HG03378 (cell line): ENCODE data around the gene FAM13B.
"Not testable (repeated sequence)": the region's sequence is repeated elsewhere in the genome, so short reads cannot be mapped to it uniquely, and the experiment has no call there.

Source experiments
- ATAC-seq: cut with Tn5 transposase; IDR thresholded peaks from one replicate; pipeline ENCODE4 v1.9.1; 2021; ENCODE audit warnings: mild to moderate bottlenecking, moderate library complexity; ENCODE audit not compliant: unreplicated experiment

Gene FAM13B

DNA sequence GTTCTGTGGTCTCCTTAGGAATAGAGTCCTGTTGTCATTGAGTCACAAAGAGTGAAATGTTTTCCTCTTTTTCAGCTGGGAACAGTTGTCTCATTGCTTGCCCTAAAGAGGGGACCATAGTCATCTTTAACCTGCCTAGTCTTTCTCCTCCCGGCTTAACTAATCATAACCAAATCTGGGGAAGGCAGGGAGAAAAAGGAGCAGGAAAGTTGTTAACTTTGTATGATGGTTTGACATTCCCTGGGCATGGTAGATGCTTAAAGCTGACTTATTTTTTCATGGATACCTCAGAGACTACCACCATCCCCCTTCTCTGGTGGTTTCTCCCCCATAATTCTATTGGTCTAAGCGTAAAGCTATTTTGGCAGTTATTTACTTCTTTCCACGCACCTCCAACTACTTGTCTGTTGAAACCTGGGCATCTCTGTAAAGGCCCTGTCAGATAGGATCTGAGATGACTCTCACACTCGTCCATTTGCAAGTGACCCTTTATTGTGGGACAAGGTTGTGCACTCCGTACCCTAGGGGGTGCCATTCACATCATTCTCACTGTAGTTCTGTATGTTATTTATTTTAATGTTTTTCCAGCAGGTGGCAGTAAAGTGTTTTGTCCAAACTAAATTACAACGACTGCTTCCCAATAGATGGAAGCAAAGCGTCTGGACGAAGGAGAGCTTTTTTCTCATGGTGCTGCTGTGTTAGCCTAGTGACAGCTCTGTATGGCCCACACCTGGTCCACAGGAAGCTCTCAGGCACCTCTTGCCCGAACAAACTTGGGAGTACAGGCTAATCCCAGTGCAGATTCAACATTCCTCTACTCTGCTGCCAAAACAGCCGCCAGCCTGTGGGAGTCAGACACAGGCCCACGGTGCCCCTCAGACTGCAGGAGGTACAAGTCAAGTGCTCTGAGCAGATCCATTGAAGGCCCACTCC, 3.0 kb upstream of the FAM13B start:
- peak; percentile 53 for ATAC-seq

DNA sequence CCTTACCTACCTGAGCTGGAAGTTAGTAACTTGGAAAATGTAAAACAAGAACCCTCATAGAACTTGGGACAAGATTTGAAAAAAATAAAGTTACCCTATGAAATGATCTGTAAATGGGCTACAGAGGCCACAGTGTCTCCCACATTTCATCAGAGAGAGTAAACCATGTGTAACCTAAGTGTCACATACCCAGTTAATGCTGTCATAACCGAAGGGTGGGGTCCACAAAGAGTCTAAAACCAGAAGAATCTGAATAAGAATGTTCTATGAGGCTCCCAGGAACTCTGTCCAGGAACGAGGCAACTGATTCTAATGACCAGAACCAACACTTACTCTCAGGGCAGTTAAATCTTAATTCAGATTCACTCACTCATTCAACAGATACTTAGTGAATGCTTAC, 1.0 kb upstream of the FAM13B start:
- ATAC-seq = no peak

DNA sequence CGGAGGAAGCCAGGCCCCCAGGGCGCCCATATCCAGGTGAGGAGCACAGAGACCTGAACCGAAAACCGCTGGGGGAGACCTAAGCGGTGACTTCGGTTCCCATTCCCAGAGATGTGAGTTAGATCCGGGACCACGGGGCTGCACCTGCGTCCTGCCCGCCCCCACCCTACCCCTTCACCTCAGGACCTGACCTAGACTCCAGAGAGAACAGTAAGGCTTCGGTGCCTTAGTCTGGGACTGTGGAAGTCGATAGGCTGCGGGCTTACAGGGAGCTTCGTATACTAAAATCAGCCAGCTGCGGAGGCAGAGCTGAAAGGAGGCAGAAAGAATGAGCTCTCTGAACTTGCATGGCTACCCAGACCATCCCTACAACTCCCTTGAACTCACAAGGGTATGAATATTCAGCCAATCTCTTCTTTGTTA, 518 bp upstream of the FAM13B start:
- ATAC-seq = peak; percentile 1

DNA sequence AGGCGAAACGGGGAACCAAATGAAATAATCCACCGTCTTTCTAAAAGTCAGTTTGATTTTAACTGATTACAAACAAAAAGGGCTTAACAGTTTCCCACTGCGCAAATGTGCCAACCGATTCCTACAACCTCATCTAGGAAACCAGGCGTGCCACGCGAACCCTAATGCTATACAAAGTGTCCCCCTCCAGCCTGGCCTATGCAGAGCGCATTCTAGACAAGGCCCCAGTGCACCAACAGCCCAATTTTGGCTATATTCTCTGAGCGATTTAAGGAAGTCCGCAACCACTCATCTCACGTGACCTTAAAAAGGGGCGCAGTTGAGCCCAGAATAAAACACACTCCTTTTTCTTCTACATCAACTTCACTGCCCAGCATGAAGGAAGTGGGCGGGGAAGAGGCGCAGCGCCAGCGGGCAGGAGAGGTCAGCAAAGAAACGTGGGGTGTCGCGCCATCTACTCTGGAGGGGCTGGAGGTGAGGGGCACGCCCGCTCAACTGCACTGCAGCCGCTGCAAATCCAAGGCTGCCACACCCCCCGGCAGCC, 779 bp downstream of the FAM13B start:
- peak; percentile 36 for ATAC-seq

DNA sequence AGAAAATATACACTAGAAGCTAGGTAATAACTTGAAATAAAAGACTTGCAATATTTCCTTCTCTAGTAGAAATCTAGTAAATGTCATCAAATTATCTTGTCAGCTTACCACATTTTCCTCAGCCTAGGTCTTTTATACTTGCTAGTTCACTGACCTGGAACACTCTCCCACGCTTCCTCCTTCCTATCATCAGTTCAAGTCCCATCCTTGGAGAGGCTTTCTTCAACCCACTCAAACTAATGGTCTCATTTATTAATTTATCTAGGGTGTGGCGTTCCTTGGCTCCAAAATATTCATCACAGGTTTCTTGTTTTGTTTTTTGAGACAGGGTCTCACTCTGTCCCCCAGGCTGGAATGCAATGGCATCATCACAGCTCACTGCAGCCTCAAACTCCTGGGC, 2.9 kb downstream of the FAM13B start:
- no peak for ATAC-seq

DNA sequence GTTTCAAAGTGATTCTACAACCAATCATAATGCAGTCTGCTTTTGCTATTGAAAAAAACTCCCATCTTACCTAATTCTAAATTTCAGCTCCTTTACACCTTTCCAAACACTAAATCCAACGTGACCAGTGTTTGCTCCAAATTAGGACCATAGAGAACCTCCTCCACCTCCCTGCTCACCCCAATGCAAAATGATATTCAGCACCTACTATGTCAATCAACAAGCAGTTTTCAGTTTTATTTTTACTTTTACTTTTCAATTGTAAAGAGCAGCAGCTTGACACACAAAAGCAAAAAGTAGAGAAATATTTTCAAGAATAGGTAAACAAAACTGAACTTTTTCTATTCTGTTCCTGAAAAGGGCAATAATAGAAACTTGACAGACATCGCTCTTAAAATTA, 3.4 kb downstream of the FAM13B start:
- no peak for ATAC-seq

DNA sequence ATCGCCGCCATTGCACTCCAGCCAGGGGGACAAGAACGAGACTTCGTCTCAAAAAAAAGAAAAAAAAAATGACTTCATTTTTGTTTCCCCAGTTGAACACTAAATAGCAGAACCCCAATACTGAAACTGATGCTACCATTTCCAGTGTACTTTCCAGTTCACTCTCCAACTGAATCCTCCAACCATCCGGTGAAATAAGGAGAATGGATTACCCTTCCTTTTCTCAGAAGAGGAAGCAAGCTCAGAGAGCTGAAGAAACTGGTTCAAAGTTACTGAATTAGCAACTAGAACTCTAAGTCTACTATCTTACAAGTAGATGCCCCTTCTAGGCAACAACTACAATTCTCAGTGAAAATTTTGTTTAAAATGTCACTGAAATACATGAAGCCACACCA, 3.9 kb downstream of the FAM13B start:
- no peak for ATAC-seq

DNA sequence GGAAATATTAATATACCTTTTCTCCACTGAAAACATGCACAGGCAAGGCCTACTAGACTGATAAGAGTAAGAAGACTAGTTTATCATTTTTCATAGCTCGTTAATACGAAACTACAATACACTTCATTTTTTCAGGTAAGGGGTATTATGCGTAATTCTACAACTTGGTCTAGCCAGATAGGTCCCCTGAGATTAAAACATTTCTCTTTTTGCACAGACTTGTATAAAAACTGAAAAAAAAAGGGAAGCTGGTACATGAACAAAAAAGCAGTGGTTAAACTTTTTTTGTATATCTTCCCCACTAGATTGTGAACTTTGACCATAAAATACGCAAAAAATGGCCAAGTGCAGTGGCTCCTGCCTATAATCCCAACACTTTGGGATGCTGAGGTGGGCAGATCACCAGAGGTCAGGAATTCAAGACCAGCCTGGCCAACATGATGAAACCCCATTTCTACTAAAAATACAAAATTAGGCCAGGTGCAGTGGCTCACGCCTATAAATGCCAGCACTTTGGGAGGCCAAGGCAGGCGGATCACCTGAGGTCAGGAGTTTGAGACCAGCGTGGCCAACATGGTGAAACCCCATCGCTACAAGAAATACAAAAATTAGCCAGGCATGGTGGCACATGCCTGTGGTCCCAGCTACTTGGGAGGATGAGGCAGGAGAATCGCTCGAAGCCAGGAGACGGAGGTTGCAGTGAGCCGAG, 4.5 kb downstream of the FAM13B start:
- ATAC-seq = not testable (repeated sequence)

DNA sequence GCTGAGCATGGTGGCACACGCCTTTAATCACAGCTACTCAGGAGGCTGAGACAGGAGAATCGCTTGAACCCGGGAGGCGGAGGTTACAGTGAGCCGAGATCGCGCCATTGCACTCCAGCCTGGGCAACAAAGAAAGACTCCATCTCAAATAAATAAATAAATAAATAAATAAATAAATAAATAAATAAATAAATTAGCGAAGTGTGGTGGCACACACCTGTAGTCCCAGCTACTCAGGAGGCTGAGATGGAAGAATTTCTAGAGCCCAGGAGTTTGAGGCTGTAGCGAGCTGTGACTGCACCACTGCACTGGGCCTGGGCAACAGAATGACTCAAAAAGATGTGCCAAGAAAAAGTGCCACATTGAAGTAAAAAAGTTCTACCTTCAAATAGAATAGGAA, 6.1 kb downstream of the FAM13B start:
- ATAC-seq = not testable (repeated sequence)

DNA sequence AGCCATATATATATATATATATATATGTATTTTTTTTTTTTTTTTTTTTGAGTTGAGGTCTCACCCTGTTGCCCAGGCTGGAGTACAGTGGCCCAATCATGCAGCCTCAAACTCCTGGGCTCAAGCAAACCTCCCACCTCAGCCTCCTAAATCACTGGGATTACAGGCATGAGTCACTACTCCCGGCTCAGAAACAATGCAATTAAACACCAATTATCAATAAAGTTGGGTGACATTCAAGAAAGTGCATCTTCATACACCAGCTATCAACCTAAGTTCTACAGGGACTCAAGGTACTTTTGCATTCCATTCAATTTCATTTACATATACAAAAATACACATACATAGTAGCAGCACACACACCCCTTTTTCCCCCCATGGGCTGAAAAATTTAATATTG, 7.6 kb downstream of the FAM13B start:
- no peak for ATAC-seq

DNA sequence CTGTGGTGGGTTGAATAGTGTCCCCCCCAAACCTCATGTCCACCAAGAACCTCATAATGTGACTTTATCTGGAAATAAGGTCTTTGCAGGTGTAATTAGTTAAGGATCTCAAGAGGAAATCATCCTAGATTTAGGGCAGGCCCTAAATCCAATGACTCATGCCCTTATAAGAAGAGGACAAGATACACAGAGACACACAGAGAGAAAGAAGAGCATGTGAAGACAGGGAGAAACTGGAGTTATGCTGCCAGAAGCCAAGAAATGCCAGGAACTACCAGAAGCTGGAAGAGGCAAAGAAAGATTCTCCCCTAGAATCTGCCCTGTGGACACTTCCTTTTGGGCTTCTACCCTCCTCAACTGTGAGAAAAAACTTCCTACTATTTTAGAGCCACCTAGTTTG, 8.8 kb downstream of the FAM13B start:
- ATAC-seq = no peak

DNA sequence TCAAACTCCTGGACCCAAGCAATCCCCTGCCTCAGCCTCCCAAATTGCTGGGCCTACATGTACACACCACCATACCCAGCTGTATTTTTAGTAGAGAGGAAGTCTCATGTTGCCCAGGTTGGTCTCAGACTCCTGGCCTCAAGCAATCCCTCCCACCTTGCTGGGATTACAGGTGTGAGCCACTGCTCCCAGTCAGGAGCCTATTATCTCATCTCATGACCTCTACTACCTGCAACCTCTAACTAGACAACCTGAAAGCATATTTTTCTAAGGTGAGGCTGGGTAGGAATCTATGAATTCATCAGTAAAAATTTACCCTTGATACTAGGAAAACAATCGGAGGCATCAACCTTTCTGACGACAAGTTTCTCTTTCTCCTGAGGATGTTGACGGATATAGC, 10.0 kb downstream of the FAM13B start:
- no peak for ATAC-seq

DNA sequence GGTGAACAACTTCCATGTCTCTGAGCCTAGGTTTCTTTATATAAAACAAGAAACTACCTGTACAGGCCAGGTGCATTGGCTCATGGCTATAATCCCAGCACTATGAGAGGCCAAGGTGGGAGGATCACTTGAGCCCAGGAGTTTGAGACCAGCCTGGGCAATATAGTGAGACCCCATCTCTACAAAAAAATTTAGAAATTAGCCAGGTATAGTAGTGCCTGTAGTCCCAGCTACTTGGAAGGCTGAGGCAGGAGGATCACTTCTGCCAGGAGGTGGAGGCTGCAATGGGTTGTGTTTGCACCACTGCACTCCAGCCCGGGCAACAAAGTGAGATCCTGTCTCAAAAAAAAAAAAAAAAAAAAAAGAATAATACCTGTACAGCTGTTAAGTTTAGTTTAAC, 11.1 kb downstream of the FAM13B start:
- ATAC-seq = no peak

DNA sequence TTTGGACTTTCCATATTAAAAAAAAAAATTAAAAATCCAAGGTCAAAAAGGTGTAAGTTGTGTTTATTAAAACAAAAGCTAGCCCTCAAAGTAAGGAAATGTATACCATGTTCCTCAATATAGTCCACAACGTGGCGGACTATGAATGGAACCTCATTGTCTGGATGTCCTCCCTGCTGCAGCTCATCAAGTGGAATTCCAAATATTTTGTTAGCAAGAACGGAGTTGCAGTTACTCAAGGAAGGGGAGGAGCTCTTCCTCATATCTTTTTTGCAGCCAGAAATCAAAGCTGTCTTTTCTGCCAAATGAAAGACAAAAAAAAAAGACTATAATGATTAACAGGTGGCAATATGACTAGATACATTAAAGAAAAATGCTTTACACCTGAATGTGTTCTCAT, 14.0 kb downstream of the FAM13B start:
- ATAC-seq = no peak

DNA sequence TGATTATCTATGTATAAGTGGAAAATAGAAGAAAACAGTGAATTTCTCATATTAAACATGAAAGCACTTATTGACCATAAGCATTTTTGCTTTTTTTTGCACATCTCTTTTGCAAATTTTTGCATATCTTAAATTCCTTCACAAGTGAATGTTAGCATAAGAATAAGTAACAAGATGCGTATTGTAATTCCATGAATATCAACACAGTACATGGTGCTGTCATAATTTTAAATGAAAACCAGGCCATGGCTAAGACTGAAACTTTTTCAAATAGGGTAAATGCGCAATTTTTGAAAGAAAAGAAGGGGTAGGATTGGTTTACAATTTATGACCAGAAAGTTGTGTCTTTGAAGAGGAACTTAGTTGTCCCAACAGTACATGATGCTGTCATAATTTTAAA, 17.0 kb downstream of the FAM13B start:
- no peak for ATAC-seq

DNA sequence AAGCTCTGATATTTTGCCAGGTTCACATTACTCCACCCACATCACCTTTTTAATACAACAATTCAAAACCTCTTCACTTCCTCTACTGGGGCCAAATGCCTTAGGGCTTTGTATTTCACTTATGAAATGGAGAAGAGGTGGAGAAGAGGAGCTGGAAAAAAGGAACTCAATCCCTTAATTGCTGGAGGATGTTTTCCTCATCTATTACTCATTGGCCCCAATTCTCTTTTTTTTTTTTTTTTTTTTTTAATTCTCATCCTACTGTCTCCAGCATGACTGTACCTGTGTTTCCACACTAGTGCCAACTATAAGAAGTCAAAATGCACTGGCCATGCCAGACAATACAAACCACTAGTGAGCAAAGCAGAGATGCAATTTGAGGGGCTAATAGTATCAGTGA, 20.9 kb downstream of the FAM13B start:
- no peak for ATAC-seq

DNA sequence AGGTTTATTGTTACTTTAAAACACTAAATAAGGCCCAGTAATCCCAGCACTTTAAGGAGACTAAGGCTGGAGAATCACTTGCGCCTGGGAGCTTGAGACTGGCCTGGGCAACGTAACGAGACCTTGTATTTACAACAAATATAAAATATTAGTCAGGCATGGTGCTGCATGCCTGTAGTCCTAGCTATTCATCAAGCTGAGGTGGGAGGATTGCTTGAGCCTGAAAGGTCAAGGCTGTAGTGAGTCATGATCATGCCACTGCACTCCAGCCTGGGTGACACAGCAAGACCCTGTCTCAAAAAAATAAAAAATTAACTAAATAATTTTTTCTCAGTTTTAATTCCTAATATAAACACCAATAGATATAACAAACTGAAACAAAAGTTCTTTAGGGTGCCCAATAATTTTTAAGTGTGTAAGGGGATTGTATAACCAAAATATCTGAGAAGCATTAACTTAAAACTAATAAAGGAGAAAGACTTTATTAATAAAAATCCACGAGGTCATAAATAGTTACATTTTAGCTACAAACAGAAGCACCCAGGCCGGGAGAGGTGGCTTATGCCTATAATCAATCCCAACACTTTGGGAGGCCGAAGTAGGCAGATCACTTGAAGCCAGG, 32.7 kb downstream of the FAM13B start:
- no peak for ATAC-seq

DNA sequence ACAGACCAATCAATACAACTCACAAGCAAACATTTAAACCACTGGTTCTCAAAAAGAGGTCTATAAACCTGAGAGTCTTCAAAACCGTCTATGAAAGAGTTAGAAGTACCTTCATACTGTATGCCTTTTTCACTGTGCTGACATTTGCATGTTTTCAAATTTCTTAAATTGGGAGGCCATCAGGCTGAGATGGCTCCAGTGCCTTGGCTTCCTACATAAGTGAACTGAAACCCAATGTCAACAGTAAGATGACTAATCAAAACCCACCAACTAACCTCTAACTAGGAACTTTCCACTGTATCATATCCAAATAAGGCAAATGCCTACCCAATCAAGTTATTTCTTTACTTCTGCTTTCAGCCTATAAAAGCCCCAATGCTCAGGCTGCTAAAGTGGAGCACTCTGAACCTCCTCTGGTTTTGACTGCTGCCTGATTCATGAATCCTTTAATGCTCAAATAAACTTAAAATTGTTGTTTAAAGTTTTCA, 35.1 kb downstream of the FAM13B start:
- peak; percentile 72 for ATAC-seq

DNA sequence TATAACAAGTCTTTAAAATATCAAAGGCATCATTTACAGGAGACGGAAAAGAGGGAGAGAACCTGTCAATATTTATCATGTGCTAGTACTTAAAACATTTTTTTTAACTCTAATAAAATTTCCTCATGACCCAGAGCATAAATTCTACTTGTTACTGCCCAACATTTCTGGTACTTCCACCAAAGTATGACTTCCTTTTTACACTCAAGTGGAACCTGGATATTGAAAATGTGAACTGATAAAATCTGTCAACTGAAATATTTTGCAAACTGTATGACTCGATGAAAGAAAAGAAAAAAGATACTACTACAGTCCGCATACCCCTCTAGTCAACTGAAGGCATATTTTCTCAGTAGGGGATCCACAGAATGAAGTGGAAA, 37.1 kb downstream of the FAM13B start:
- no peak for ATAC-seq

DNA sequence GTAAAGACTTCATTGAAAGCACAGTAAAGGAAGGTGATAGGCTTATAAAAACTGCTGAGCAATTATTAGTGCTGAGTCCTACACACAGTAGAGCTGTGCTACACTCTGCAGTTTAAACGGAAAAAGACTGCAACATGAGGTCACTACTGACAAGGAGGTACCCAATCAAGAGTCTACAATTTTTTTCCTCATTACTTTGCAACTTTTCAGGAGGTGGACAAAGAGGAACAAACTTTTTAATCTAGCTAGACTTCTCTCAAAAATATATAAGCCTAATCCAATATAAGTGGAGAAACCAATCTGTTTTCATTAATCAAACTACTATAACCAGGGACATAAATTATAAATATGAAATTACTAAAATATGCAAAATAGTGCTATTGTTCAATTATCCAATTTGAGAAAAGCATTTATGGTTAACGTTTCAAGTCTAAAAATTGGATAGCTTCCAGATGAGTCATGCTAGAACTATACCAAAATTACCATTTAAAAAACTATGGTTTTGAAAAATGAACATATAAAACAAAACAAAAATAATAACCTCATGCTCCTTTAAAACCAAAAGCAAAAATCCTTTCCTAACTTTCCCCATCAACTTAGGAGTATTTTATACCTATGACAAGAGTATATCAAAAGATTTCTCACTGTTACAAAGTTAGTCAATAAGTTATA, 37.7 kb downstream of the FAM13B start:
- no peak for ATAC-seq

DNA sequence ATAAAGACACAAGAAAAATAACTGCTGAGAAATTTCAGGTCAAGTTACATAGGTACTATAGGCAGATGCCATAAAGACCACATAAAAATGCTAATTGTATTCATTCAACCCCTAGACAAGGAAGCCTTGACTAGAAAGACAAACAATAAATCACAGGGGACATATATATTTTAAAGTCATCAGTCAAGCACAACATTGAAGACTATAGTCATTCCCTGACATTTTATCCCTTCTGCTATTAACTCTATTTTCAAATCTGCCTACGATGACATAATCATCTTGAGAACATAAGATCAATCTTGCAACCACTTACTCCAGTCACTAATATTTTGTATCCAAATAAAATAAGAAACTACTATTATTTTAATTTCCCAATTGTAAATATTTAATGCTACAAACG, 38.3 kb downstream of the FAM13B start:
- ATAC-seq = no peak
